GM21515 (cell line): ENCODE data around the gene BCL2.
"Not testable (repeated sequence)": the region's sequence is repeated elsewhere in the genome, so short reads cannot be mapped to it uniquely, and the experiment has no call there.

ENCODE experiments used
- ATAC-seq: cut with Tn5 transposase; IDR thresholded peaks from one replicate; pipeline ENCODE4 v1.9.1; 2021; ENCODE audit not compliant: unreplicated experiment

BCL2 gene

GRCh38 chr18:63237881-63238692, 81.5 kb downstream of the BCL2 start:
- ATAC-seq, result no peak

GRCh38 chr18:63236921-63237846, 82.4 kb downstream of the BCL2 start:
- no peak for ATAC-seq

- ATAC-seq, result no peak
These were observed 83.2 kb downstream of the BCL2 start for GRCh38 chr18:63236406-63236805.

GRCh38 chr18:63235920-63236319, 83.6 kb downstream of the BCL2 start:
- not testable (repeated sequence) for ATAC-seq

GRCh38 chr18:63234841-63235240, 84.7 kb downstream of the BCL2 start:
- no peak for ATAC-seq

GRCh38 chr18:63234432-63234831, 85.1 kb downstream of the BCL2 start:
- ATAC-seq, result no peak

GRCh38 chr18:63233334-63233733, 86.2 kb downstream of the BCL2 start:
- ATAC-seq, result no peak

GRCh38 chr18:63232826-63233225, 86.7 kb downstream of the BCL2 start:
- no peak for ATAC-seq

GRCh38 chr18:63229971-63230370, 89.6 kb downstream of the BCL2 start:
- ATAC-seq, result no peak

GRCh38 chr18:63225434-63225833, 94.1 kb downstream of the BCL2 start:
- no peak for ATAC-seq

GRCh38 chr18:63224630-63225029, 94.9 kb downstream of the BCL2 start:
- ATAC-seq, result no peak

- no peak for ATAC-seq
These were observed 95.7 kb downstream of the BCL2 start for GRCh38 chr18:63223837-63224236.

GRCh38 chr18:63220903-63221302, 98.7 kb downstream of the BCL2 start:
- ATAC-seq, result no peak

GRCh38 chr18:63218472-63218871, 101.1 kb downstream of the BCL2 start:
- ATAC-seq, result no peak

- ATAC-seq, result no peak
These were observed 102.9 kb downstream of the BCL2 start for GRCh38 chr18:63216516-63217311.

- ATAC-seq, result no peak
These were observed 105.5 kb downstream of the BCL2 start for GRCh38 chr18:63213936-63214671.

GRCh38 chr18:63213331-63213900, 106.2 kb downstream of the BCL2 start:
- no peak for ATAC-seq

GRCh38 chr18:63210521-63210920, 109.0 kb downstream of the BCL2 start:
- no peak for ATAC-seq

GRCh38 chr18:63208676-63209075, 110.9 kb downstream of the BCL2 start:
- ATAC-seq, result no peak

GRCh38 chr18:63207835-63208234, 111.7 kb downstream of the BCL2 start:
- ATAC-seq, result no peak
